WTC11 (cell line): Measurements from ENCODE around the gene VAMP7. TPM values are rescaled to one million over a fixed set of nuclear protein-coding genes. Genes with fewer than 3 reads are reported as not detected.

Source experiments
- ATAC-seq: fragments of 200-7000 bp; cut with Tn5 transposase; 2 replicates; pipeline ENCODE4 v1.10.0; 2021; ENCODE audit warnings: mild to moderate bottlenecking, moderate library complexity
- CTCF ChIA-PET: fragments of 300-600 bp; sonication (Branson Sonifier 250); formaldehyde crosslinking; loops from one replicate; lab custom pipeline; 2021; ENCODE audit warnings: antibody characterized with exemption; lab: Charles Lee
- POLR2A ChIA-PET: fragments of 350-600 bp; sonication (Branson Sonifier 250); formaldehyde crosslinking; loops from one replicate; lab custom pipeline; 2021; ENCODE audit warnings: antibody characterized with exemption; lab: Charles Lee
- DNase-seq: peaks from one replicate; pipeline ENCODE4 v3.0.0; 2021; ENCODE audit warnings: low spot score
- H3K27ac Mint-ChIP-seq: 2 replicates; pipeline ENCODE4 v1.8.0; 2021; ENCODE audit warnings: mixed read lengths
- H3K27me3 Mint-ChIP-seq: 2 replicates; pipeline ENCODE4 v1.8.0; 2021; ENCODE audit warnings: low read depth, mild to moderate bottlenecking, moderate library complexity, mixed read lengths
- H3K36me3 Mint-ChIP-seq: 2 replicates; pipeline ENCODE4 v1.8.0; 2021; ENCODE audit warnings: mixed read lengths
- H3K4me1 Mint-ChIP-seq: 2 replicates; pipeline ENCODE4 v1.8.0; 2022; ENCODE audit warnings: mixed read lengths
- H3K4me3 Mint-ChIP-seq: 2 replicates; pipeline ENCODE4 v1.8.0; 2021; ENCODE audit warnings: mild to moderate bottlenecking, moderate library complexity, mixed read lengths
- H3K9me3 Mint-ChIP-seq: 2 replicates; pipeline ENCODE4 v1.8.0; 2021; ENCODE audit warnings: mixed read lengths
- ATF3 ChIP-seq: sonication (generic); formaldehyde crosslinking; conservative IDR thresholded peaks from 2 replicates; pipeline ENCODE4 v1.8.1; 2022; ENCODE audit warnings: mild to moderate bottlenecking, missing genetic modification reagents
- ELF4 ChIP-seq: sonication (generic); formaldehyde crosslinking; IDR thresholded peaks from 2 replicates; pipeline ENCODE4 v1.8.1; 2022; ENCODE audit warnings: low read depth, mild to moderate bottlenecking, moderate library complexity, missing genetic modification reagents
- IRF2 ChIP-seq: sonication (generic); formaldehyde crosslinking; IDR thresholded peaks from 2 replicates; pipeline ENCODE4 v1.8.0; 2022; ENCODE audit warnings: low read depth, missing genetic modification reagents, borderline replicate concordance
- MLX ChIP-seq: sonication (generic); formaldehyde crosslinking; IDR thresholded peaks from 2 replicates; pipeline ENCODE4 v1.8.1; 2023; ENCODE audit warnings: mild to moderate bottlenecking, missing genetic modification reagents, moderate library complexity
- MXD4 ChIP-seq: fragments of 250-450 bp; sonication (Bioruptor Pico); IDR thresholded peaks from 2 replicates; pipeline ENCODE4 v1.8.0; 2021; ENCODE audit warnings: mild to moderate bottlenecking, moderate library complexity, borderline replicate concordance
- MYBL2 ChIP-seq: sonication (generic); formaldehyde crosslinking; IDR thresholded peaks from 2 replicates; pipeline ENCODE4 v1.8.1; 2023; ENCODE audit warnings: mild to moderate bottlenecking, moderate library complexity, missing genetic modification reagents
- NFATC4 ChIP-seq: fragments of 250-450 bp; sonication (Bioruptor Pico); IDR thresholded peaks from 2 replicates; pipeline ENCODE4 v1.9.0; 2021; ENCODE audit warnings: mild to moderate bottlenecking
- STAT6 ChIP-seq: sonication (generic); formaldehyde crosslinking; conservative IDR thresholded peaks from 2 replicates; pipeline ENCODE4 v1.8.1; 2023; ENCODE audit warnings: mild to moderate bottlenecking, low read depth, missing genetic modification reagents, moderate library complexity
- TCF7 ChIP-seq: sonication (generic); formaldehyde crosslinking; IDR thresholded peaks from 2 replicates; pipeline ENCODE4 v1.8.0; 2022; ENCODE audit warnings: mild to moderate bottlenecking, low read depth, missing genetic modification reagents, moderate library complexity
- TEAD1 ChIP-seq: sonication (generic); formaldehyde crosslinking; IDR thresholded peaks from 2 replicates; pipeline ENCODE4 v1.8.0; 2022; ENCODE audit warnings: mild to moderate bottlenecking, missing genetic modification reagents
- ZBTB21 ChIP-seq: sonication (generic); formaldehyde crosslinking; IDR thresholded peaks from 2 replicates; pipeline ENCODE4 v1.8.1; 2023; ENCODE audit warnings: mild to moderate bottlenecking, missing genetic modification reagents, borderline replicate concordance
- ZNF121 ChIP-seq: sonication (generic); formaldehyde crosslinking; IDR thresholded peaks from 2 replicates; pipeline ENCODE4 v1.8.0; 2023; ENCODE audit warnings: missing genetic modification reagents
- ZNF317 ChIP-seq: sonication (generic); formaldehyde crosslinking; IDR thresholded peaks from 2 replicates; pipeline ENCODE4 v1.8.1; 2023; ENCODE audit warnings: low read depth, mild to moderate bottlenecking, moderate library complexity, missing genetic modification reagents, borderline replicate concordance
- ZNF423 ChIP-seq: fragments of 250-450 bp; sonication (Bioruptor Pico); IDR thresholded peaks from 2 replicates; pipeline ENCODE4 v2.1.2; 2022; ENCODE audit warnings: mild to moderate bottlenecking, moderate library complexity
- ZNF425 ChIP-seq: fragments of 250-450 bp; sonication (Bioruptor Pico); conservative IDR thresholded peaks from 2 replicates; pipeline ENCODE4 v1.9.0; 2021; ENCODE audit warnings: mild to moderate bottlenecking
- total RNA-seq: library from RNA; stranded (reverse); gene quantifications from 3 replicates; pipeline ENCODE4 v1.2.3, GENCODE V29; 2021
- TF ChIP-seq, protein P1 (sequence below): sonication (generic); formaldehyde crosslinking; IDR thresholded peaks from 2 replicates; pipeline ENCODE4 v1.8.1; 2022; ENCODE audit warnings: low read depth, mild to moderate bottlenecking, moderate library complexity, missing genetic modification reagents, borderline replicate concordance

Gene VAMP7
- total RNA-seq, 1 experiment from 2014 or later: 22.1 TPM

DNA sequence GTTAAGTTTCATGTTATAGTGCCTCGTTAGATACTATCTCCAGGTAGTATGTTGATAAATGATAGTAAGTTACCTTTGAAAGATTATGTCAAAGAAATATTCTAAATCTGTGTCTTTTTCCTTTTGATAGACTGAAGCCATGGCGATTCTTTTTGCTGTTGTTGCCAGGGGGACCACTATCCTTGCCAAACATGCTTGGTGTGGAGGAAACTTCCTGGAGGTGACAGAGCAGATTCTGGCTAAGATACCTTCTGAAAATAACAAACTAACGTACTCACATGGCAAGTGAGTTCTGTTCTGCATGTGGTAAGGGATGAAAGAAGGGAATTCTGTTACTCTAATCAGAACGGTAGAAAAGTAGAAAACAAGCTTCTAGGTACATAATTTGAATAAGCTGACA lies 8.2 kb downstream of the VAMP7 start (continued):
- TF ChIP-seq MLX (CRISPR knock-in tag): no peak
- no peak for TF ChIP-seq ZNF317 (CRISPR knock-in tag)

- ChIA-PET CTCF (no interaction called here), POLR2A (no interaction called here)
- peaks cover 55% of the 10 kb centered on the region for H3K9me3 Mint-ChIP-seq
- no peak overlapping the region for H3K4me3 Mint-ChIP-seq
- H3K27me3 Mint-ChIP-seq: no peaks in the 10 kb centered on the region; the same call in 1 of the 2 replicates
- peaks cover 82% of the 10 kb centered on the region for H3K36me3 Mint-ChIP-seq
- TF ChIP-seq STAT6 (CRISPR knock-in tag): no peak
- no peak for TF ChIP-seq MXD4
- TF ChIP-seq NFATC4: no peak
- TF ChIP-seq ATF3 (CRISPR knock-in tag): no peak
- no peak for TF ChIP-seq IRF2 (CRISPR knock-in tag)
- TF ChIP-seq ZBTB21: no peak
- TF ChIP-seq, protein P1, sequence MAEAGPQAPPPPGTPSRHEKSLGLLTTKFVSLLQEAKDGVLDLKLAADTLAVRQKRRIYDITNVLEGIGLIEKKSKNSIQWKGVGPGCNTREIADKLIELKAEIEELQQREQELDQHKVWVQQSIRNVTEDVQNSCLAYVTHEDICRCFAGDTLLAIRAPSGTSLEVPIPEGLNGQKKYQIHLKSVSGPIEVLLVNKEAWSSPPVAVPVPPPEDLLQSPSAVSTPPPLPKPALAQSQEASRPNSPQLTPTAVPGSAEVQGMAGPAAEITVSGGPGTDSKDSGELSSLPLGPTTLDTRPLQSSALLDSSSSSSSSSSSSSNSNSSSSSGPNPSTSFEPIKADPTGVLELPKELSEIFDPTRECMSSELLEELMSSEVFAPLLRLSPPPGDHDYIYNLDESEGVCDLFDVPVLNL (CRISPR knock-in tag): no peak
- TF ChIP-seq ZNF121 (CRISPR knock-in tag): no peak
- ATAC-seq (no peak), DNase-seq (no peak)
- H3K4me1 Mint-ChIP-seq: no peaks in the 10 kb centered on the region
- no peak overlapping the region for H3K27ac Mint-ChIP-seq
Observed at GRCh38 chrX:155891446-155892210, 10.5 kb downstream of the VAMP7 start.

DNA sequence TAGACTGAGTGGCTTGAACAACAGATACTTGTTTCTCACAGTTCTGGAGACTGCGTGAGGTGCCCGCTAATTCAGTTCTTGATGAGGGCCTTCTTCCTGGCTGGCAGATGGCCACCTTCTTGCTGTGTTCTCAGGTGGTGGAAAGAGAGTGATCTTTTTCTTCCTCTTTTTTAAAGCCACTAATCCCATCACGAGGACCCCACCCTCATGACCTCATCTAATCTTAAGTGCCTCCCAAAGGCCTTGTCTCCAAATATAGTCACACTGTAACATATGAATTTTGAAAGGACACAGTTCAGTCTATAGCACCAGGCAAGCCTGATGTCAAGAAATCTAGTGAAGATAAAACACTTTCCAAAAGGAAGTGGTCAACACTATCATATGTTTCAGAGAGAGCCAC lies 12.4 kb downstream of the VAMP7 start:
- Mint-ChIP-seq H3K9me3 (peaks cover 57% of the 10 kb centered on the region), H3K27ac (no peak overlapping the region), H3K36me3 (peaks cover 81% of the 10 kb centered on the region), H3K27me3 (no peaks in the 10 kb centered on the region; the same call in 1 of the 2 replicates), H3K4me1 (no peaks in the 10 kb centered on the region), H3K4me3 (no peak overlapping the region)
- DNase-seq: no peak
- no peak for ATAC-seq
- POLR2A ChIA-PET: no interaction called here
- TF ChIP-seq ZNF425 (CRISPR knock-in tag) (no peak), TEAD1 (no peak), ZNF423 (no peak), TCF7 (CRISPR knock-in tag) (no peak), ZBTB21 (no peak), ELF4 (CRISPR knock-in tag) (no peak), MYBL2 (CRISPR knock-in tag) (no peak), ATF3 (CRISPR knock-in tag) (no peak)
- TF ChIP-seq, protein P1 (CRISPR knock-in tag): no peak
- CTCF ChIA-PET: no interaction called here
